Ramos (cell line): ENCODE data around the gene NTRK3.

Experiments
- in situ Hi-C: fragments of 300-500 bp; cut with MboI; formaldehyde crosslinking; loops from one replicate; pipeline ENCODE4 v1.14.3; 2022; ENCODE audit warnings: low sequenced_read_pairs; ENCODE audit not compliant: unreplicated experiment

NTRK3 gene

DNA sequence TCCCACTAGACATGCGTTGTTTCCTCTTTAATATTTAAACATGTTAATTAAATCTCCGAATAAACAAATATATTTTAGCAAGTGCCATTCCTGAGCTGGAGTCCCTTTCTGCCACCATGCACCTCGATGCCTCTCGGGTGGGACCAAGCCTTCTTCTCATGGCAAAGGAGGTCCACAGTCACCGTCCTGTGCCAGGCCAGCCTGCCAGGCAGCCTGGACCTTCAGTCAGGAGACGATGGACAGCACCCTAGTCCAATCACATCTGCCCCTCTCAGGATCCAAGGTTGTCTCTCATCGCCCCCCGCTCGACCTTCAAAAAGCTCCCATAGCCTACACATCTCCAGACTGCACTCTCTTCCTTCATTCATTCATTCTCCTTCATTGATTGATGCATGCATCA is 22.6 kb downstream of the NTRK3 start:
- in situ Hi-C loops, result no loop called here

DNA sequence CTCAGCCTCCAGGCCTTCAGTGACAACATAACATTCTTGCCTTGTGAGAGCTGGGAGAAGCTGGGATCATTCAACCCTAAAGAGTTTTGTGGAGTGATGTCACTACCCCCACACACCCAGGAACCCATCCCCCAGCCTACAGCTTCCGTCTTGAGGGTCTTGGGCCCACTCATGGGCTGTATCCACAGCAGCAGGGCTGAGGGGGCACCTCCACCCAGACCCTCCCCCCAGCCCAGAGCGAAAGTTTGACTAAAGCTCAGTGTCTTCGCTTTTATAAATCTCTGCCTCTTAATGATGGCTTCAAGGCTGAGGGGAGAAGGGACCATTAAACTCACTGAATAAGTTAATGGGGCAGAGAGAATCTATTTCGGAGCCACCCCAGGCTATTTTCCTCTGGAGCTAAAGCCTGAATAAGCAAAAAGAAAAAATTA is 23.8 kb downstream of the NTRK3 start:
- in situ Hi-C loops, result no loop called here

DNA sequence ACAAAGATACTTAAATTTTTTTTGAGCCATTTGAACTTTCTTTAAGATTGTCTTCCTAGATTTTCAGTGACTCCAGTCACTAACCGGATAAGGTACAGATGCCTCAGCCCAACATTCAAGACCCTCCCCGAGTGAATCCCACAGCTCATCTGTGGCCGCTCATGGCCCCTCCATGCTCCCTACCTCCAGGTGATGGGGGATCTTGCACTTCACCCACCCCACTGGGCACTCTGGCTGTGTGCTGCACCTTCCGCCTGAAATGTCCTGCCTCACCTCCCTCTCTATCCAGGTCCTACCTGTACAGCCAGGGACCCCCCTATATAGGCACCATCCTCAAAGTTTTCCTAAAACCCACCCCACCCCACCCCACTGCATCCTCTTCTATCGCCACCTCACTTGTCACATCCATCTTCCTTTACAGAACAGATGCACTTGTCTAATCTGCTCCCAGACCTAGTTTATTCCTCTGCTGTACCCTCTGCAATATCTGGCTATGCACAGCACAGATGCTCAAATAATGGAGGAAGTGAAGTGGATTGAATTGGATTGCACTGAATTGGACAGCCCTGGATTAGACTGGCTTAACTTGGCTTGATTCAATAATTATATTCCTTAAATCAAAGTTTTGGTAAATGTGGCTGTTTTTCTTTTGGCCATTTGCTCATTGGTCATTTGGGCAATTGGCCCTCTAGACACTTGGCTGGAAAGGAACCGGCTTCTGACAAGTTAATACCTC is 24.5 kb downstream of the NTRK3 start:
- in situ Hi-C loops, result no loop called here

DNA sequence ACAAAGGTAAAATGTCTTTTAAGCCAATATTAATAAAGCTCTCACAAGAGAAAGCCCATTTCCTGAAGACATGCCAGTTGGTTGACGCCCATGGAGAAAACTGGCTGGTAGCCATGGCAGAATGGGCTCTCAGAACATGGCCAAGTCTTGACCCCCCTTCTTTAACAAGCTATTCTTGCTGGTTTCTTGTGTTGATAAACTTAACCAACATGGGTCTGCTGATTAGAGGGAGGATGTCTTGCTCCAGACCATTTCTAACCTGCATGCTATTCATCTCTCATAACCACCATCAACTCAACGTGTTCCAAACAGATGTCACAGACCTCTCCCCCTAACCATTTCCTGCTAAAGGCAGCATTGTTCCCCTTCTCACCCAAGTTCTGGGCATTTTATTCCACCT is 25.7 kb downstream of the NTRK3 start:
- in situ Hi-C loops, result no loop called here

DNA sequence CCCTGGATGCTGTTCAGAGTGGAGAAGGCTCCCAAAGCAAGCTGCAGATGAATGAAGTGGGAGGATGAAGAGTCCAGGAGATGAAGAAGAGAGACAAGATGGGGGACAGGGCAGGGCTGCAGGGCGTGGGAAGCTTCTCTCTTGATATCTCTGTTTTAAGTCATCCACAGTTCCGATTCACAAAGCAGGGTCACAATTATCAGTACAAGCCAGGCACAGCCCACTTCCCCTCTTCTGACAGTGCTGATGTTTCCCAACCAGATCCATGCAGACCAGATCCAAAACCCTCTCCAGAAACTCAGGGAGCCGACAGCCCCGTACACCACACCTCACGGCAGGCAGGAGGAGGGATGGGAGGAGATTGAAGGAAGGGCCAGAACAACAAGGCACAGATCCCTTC is 31.1 kb downstream of the NTRK3 start:
- in situ Hi-C loops, result no loop called here

DNA sequence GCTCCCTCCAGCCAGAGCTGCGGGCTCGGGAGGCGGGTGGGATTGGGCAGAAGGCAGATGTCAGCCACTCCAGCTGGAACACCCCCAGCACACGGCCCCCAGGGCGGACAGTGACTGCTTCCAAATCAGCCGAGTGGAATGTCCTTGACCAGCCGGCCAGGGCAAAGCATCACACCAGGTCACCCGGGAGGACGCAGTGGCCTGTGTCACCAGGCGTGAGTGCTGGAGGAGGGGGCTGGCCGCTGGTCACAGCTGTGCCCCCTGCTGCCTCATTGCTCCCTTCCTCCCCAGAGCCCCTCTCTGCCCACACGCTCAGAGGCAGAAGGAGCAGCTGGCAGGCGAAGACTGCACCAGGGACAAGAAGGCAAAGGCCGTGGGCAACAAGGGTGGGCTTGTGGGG is 33.5 kb downstream of the NTRK3 start:
- in situ Hi-C loops, result no loop called here

GRCh38 chr15:88221836-88222235 is 34.7 kb downstream of the NTRK3 start:
- in situ Hi-C loops, result no loop called here

DNA sequence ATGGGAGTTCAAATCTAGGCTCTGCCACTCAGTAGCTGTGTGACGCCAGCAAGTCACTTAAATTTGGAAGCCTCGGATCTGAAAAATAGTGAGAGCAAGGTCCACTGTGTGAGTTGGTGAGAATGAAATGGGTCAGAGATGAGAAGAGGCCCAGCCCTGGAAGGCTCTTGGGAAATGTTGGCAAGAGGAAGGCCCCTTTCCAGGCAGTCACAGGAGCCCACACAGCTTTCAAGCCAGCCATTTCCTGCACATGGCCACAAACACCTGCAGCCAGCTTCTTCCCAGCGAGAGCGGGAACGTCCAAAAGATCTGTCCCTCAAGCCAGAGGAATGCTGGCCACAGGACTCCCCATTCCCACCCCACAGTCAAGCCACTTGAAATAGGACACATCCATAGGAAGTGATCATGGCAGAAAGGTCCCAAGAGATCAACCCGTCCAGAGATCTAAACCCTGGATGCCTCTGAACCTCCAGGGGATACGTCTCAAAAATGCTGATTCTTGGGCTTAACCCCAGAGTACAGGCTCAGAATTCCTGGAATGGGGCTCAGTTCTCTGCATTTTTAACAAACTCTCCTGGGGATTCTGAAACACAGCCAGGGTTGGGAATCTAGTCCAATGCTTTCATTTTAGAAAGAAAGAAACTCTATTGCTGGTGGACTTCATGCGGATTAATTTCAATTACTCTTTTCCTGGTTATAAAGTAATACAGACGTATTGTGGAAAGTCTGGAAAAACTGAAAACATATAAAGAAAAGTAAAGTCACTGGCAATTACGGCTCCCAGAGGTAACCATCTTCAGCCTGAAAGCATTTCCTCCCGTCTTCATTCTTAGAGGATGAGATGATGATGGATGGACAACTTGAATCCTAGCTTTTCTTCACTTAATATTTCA is 35.9 kb downstream of the NTRK3 start:
- in situ Hi-C loops, result no loop called here

- in situ Hi-C loops, result no loop called here
Measured at GRCh38 chr15:88219623-88220022, 36.9 kb downstream of the NTRK3 start.

DNA sequence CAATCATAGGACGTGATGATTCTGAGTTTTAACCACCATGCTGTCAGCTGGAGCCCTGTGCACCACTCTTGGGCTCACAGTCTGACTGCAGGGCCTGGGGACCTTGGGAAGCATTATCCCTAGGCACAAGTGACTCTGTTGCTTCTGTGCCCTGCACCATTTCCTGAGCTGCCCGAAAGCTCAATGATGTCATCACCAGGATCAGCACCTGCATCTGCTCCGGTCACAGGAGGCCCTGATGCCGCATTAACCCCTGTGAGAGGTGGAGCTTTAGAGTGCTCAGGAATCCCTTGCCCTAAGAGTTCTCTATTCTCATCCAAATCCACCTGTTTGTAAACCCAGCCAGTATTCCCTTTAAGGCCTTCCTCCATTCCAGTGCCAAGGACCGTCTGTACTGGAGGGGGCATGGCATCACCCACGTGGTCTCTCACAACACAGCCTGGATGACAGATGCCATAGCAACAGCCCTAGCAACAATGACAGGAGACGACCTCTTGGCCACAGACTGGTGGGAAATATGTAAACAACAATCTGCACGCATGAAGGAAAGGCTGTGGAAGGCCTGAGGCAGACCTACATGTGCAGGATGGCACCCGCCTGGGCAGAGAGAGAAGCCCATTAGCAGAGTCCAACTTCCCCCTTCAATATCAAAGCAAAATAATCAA is 37.9 kb downstream of the NTRK3 start:
- in situ Hi-C loops, result no loop called here

GRCh38 chr15:88215066-88215648 is 41.4 kb downstream of the NTRK3 start:
- in situ Hi-C loops, result no loop called here

GRCh38 chr15:88209111-88209510 is 47.4 kb downstream of the NTRK3 start:
- in situ Hi-C loops, result no loop called here

- in situ Hi-C loops, result no loop called here
Measured at GRCh38 chr15:88208396-88208795, 48.1 kb downstream of the NTRK3 start.

GRCh38 chr15:88207565-88207964 is 49.0 kb downstream of the NTRK3 start:
- in situ Hi-C loops, result no loop called here

DNA sequence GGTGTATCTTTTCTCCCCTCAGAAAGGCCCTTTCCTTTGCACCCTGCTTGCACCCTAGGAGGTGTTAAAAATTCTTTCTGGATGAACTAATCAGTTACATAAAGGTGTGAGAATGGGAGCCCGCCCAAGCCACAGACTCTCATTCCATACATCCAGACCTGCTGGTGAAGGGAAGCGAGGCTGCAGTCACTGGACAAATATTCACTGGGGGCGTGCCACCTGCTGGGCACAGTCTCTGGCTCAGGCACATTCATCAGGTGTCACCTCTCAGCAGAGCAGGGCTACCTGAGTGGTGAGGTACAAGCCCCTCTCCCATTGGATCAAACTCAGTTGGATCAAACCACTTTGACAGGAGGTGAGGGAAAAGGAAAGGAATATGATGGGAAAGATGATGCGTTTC is 52.0 kb downstream of the NTRK3 start:
- in situ Hi-C loops, result no loop called here

DNA sequence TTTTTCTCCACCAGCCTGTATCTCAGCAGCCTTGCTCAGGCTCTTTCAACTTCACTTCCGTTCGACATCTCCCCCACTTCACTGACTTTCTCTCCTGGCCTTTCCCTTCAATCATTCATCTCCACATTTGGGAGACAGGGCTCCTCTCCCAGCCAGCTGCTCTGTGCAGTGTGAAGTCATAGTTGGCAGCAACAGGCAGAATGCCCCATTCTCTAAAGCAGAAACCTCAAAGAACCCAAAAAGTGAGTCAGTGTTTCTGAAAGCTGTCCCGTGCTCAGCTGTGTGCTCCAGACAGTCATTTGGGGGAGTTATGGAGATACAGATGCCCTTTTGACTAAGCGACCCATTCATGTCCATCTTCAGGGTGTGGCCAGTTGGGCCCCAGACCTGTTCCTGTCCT is 54.3 kb downstream of the NTRK3 start:
- in situ Hi-C loops, result no loop called here

DNA sequence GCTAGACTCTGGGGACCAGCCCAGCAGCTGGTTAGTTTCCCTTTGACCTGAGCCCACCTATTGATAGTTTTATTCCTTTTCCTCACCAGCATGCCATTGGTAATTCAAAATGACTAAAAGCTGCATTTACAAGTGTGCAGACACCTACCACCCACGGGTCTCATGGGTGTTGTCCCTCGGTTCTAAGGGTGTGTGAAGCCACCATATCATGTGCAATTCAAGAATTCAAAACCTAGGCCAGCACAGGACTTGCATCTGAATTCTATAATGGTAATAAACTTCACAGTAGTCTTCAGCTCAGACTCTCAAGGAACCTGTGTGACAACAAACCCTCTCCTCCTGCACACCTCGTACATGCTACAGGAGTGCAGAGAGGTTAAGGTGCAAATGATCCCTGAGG is 55.3 kb downstream of the NTRK3 start:
- in situ Hi-C loops, result no loop called here

DNA sequence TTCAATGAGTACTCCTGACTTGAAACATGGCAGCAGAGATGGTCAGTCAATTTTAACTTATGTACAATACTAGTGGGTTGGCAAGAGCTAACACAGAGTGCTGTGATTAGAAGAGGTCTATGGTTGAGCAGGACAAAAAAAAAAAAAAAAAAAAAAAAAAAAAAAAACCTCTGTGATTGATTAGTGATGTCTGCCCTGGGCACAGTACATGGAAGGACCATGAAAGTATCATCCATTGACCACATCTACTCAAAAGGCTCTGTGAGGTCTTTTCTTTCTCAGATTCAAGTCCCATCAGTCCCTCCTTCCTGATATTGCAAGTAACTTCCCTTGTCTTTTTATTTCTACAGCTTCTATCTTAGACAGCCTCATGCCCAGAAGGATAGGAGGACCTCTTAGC is 59.6 kb downstream of the NTRK3 start:
- in situ Hi-C loops, result no loop called here

GRCh38 chr15:88194162-88194561 is 62.4 kb downstream of the NTRK3 start:
- in situ Hi-C loops, result no loop called here

DNA sequence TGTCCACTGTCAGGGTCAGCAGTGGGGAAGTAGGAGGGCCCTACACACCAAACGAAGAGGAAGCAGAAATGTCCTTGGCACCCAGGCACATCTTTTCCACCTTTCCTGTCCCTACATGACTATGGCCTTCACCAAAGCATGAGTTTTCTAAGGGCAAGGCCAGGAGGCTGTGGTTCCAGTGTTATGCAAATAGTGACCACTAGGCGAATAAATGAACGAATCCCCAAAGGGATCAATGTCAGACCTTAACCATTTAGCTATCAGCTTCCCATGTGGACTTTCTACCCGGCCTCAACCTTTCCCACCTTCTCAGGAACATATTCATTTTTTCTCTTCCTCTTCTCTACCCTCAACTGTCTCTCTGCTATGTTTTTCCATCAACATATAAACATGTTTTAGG is 63.1 kb downstream of the NTRK3 start:
- in situ Hi-C loops, result no loop called here

GRCh38 chr15:88191812-88192165 is 64.8 kb downstream of the NTRK3 start:
- in situ Hi-C loops, result no loop called here
